GM12878 (cell line): ENCODE measurements around the gene HADH. TPM values are rescaled to one million over a fixed set of nuclear protein-coding genes. Genes with fewer than 3 reads are reported as not detected.

Experiments used
- ATAC-seq: fragments of 200-7000 bp; cut with Tn5 transposase; 3 replicates; pipeline ENCODE4 v1.9.1; 2020; ENCODE audit warnings: mild to moderate bottlenecking, moderate library complexity
- BruUV-seq: library from RNA; stranded (reverse); fragments of 400-500 nt; replicated peaks from 2 replicates; lab custom pipeline; 2021; lab: Mats Ljungman, UMichigan
- CTCF ChIA-PET: fragments of 300-600 bp; sonication (Branson Sonifier 250); formaldehyde crosslinking; extraction: SDS; loops from one replicate; lab custom pipeline; 2021; ENCODE audit warnings: inconsistent platforms; lab: Yijun Ruan, JAX
- POLR2A ChIA-PET: fragments of 350-600 bp; formaldehyde crosslinking; extraction: SDS; loops from one replicate; lab custom pipeline; 2021; ENCODE audit warnings: inconsistent platforms; lab: Charles Lee
- RAD21 ChIA-PET: fragments of 300-600 bp; sonication (Branson Sonifier 250); formaldehyde crosslinking; loops from one replicate; lab custom pipeline; 2023; ENCODE audit warnings: antibody characterized with exemption; ENCODE audit not compliant: unreplicated experiment; lab: Charles Lee
- SMC1A ChIA-PET: fragments of 300-600 bp; sonication (Branson Sonifier 250); formaldehyde crosslinking; loops from one replicate; lab custom pipeline; 2023; ENCODE audit not compliant: unreplicated experiment, uncharacterized antibody; lab: Charles Lee
- DNase-seq: peaks from one replicate; pipeline ENCODE4 v3.0.0-alpha.2; 2011; ENCODE audit warnings: low read depth, low spot score
- FAIRE-seq: peaks from 3 replicates; lab custom pipeline; 2011; peaks lifted over from hg19 to GRCh38; lab: Jason Lieb, UNC
- H2AFZ ChIP-seq: 2 replicates; pipeline ENCODE4 v1.6.0; 2011; ENCODE audit warnings: low read depth, low read length, control low read depth; ENCODE audit not compliant: control insufficient read depth
- H3K27ac ChIP-seq: 2 replicates; pipeline ENCODE4 v1.5.1; 2011; ENCODE audit warnings: control low read depth; ENCODE audit not compliant: control insufficient read depth, insufficient read depth
- H3K27me3 ChIP-seq, 2 experiments: replicated peaks in 1 of 2; 2 replicates each; pipeline versions ENCODE4 v1.6.0 to v1.6.1; 2011; ENCODE audit warnings: low read length in 1 of 2; ENCODE audit not compliant: control insufficient read depth in 2 of 2, insufficient read depth in 2 of 2
- H3K36me3 ChIP-seq, 2 experiments: 2 replicates each; pipeline ENCODE4 v1.5.1; 2011; ENCODE audit warnings: low read length in 1 of 2; ENCODE audit not compliant: control insufficient read depth in 2 of 2, insufficient read depth in 2 of 2
- H3K4me1 ChIP-seq: 2 replicates; pipeline ENCODE4 v1.6.1; 2011; ENCODE audit warnings: mild to moderate bottlenecking, low read length, moderate library complexity, mixed read lengths; ENCODE audit not compliant: control insufficient read depth, insufficient read depth
- H3K4me2 ChIP-seq: 2 replicates; pipeline ENCODE4 v1.6.0; 2011; ENCODE audit warnings: control low read depth; ENCODE audit not compliant: control insufficient read depth, insufficient read depth
- H3K4me3 ChIP-seq: fragments of 200-600 bp; sonication (generic); 2 replicates; pipeline ENCODE4 v1.5.1; 2016
- H3K79me2 ChIP-seq: 2 replicates; pipeline ENCODE4 v1.6.0; 2011; ENCODE audit warnings: low read length; ENCODE audit not compliant: control insufficient read depth, insufficient read depth
- H3K9ac ChIP-seq: 2 replicates; pipeline ENCODE4 v1.8.0; 2011; ENCODE audit warnings: low read length, control low read depth, mixed read lengths; ENCODE audit not compliant: control insufficient read depth, insufficient read depth
- H3K9me3 ChIP-seq: replicated peaks from 3 replicates; pipeline ENCODE4 v1.5.1; 2011; ENCODE audit warnings: mild to moderate bottlenecking, low read length; ENCODE audit not compliant: control insufficient read depth, insufficient read depth
- H4K20me1 ChIP-seq: 2 replicates; pipeline ENCODE4 v1.6.0; 2011; ENCODE audit not compliant: control insufficient read depth, insufficient read depth
- BACH1 ChIP-seq: fragments of 450-650 bp; IDR thresholded peaks from 2 replicates; pipeline ENCODE4 v1.6.1; 2017; ENCODE audit warnings: mild to moderate bottlenecking, borderline replicate concordance
- BCL3 ChIP-seq: IDR thresholded peaks from 2 replicates; pipeline ENCODE4 v1.6.1; 2011; ENCODE audit warnings: borderline replicate concordance, low read depth, mild to moderate bottlenecking, moderate library complexity, low read length; ENCODE audit not compliant: insufficient read depth, poor library complexity, severe bottlenecking
- CBX3 ChIP-seq: fragments of 200-600 bp; sonication (generic); IDR thresholded peaks from 2 replicates; pipeline ENCODE4 v1.6.1; 2016; ENCODE audit warnings: low read depth, borderline replicate concordance
- CEBPZ ChIP-seq: fragments of 150-350 bp; IDR thresholded peaks from 2 replicates; pipeline ENCODE4 v1.6.1; 2016; ENCODE audit warnings: low read depth, low read length
- EED ChIP-seq: sonication (generic); IDR thresholded peaks from 2 replicates; pipeline ENCODE4 v1.6.1; 2016; ENCODE audit warnings: antibody characterized with exemption, low read depth
- HSF1 ChIP-seq: fragments of 150-350 bp; IDR thresholded peaks from 2 replicates; pipeline ENCODE4 v1.6.1; 2014; ENCODE audit warnings: mild to moderate bottlenecking, low read depth, low read length
- PAX8 ChIP-seq: fragments of 450-650 bp; IDR thresholded peaks from 2 replicates; pipeline ENCODE4 v1.6.1; 2017; ENCODE audit warnings: mild to moderate bottlenecking, moderate library complexity
- POLR2A ChIP-seq: IDR thresholded peaks from 2 replicates; pipeline ENCODE4 v1.6.1; 2011; ENCODE audit warnings: low read depth, mild to moderate bottlenecking, low read length
- POU2F2 ChIP-seq: IDR thresholded peaks from 3 replicates; pipeline ENCODE4 v1.6.1; 2011; ENCODE audit warnings: low read depth, mild to moderate bottlenecking, low read length, borderline replicate concordance
- RAD51 ChIP-seq: fragments of 450-650 bp; IDR thresholded peaks from 2 replicates; pipeline ENCODE4 v1.6.1; 2016; ENCODE audit warnings: moderate library complexity, mild to moderate bottlenecking, inconsistent platforms
- SIN3A ChIP-seq: IDR thresholded peaks from 2 replicates; pipeline ENCODE4 v1.6.1; 2012; ENCODE audit warnings: low read depth, low read length, improper control_type of control experiment
- WGBS: methylation state at CpG from one replicate; pipeline ENCODE4 v1.1.6; 2016; ENCODE audit warnings: low lambda C conversion rate; ENCODE audit not compliant: insufficient replicate concordance, insufficient coverage; ENCODE audit errors: missing lambda C conversion rate; 5-methylcytosine and 5-hydroxymethylcytosine counted together
- in situ Hi-C: fragments of 300-500 bp; cut with MboI; formaldehyde crosslinking; loops from 9 replicates; pipeline ENCODE4 v1.14.3; 2018; ENCODE audit warnings: mixed read lengths
- intact Hi-C: fragments of 100-400 bp; cut with micrococcal nuclease; formaldehyde crosslinking; loops from one replicate; pipeline ENCODE4 v1.14.2; 2022; ENCODE audit not compliant: unreplicated experiment
- polyA plus RNA-seq, 11 experiments: library from polyadenylated mRNA; depleted of rRNA in 4 of 11; unstranded in 6 of 11; stranded (reverse) in 5 of 11; fragments of >200 nt; fragmentation: Nextera tagmentation in 4 of 11; fragmentation: Illumina TruSeq in 1 of 11; extraction: Ambion mirVana in 4 of 11; extraction: Trizol in 1 of 11; gene quantifications; 1 replicate in 1 of 11; 2 replicates in 10 of 11; pipeline versions ENCODE4 v1.2.1 to v1.2.3, GENCODE V29; 2011 to 2016; ENCODE audit warnings: inconsistent platforms in 2 of 11, missing spikeins in 2 of 11, low read depth in 1 of 11
- total RNA-seq, 4 experiments: library from RNA; depleted of rRNA in 3 of 4; stranded (reverse); fragments of >200 nt in 3 of 4; fragmentation: Illumina TruSeq in 1 of 4; extraction: Trizol in 1 of 4; gene quantifications; 2 replicates each; pipeline versions ENCODE4 v1.2.1 to v1.2.3, GENCODE V29; 2013 to 2021

The HADH gene
- total and polyA plus RNA-seq, 10 of the 15 experiments (the other 5 are each of a cell fraction or from before 2014, with no cell fraction given): 20.3 to 97.9 (median 76.6) TPM

GRCh38 chr4:108047199-108047598 is 57.5 kb downstream of the HADH start:
- ChIA-PET CTCF (interaction anchor here (0.8 to 1.4 kb wide), 3 partner anchors 9 to 526 kb away, joined by 3 to 4 read pairs (median 3); no protein-coding TSS in a partner anchor), SMC1A (interaction anchor here (0.6 to 2.2 kb wide), 5 partner anchors 10 to 108 kb away, joined by 3 to 9 read pairs (median 4); no protein-coding TSS in a partner anchor), RAD21 (interaction anchor here (0.6 to 1.3 kb wide), 2 partner anchors 17 to 28 kb away, joined by 3 read pairs; no protein-coding TSS in a partner anchor)
- FAIRE-seq (no peak), ATAC-seq (no peak)
- no peaks in the 10 kb centered on the region for H3K27me3 ChIP-seq
- no peaks in the 10 kb centered on the region for H3K4me1 ChIP-seq
- no peak overlapping the region for H3K9ac ChIP-seq
- H3K79me2 ChIP-seq: no peaks in the 10 kb centered on the region
- WGBS: 68% methylated on average over 2 of the region's 2 CpGs
- in situ Hi-C loops: no loop called here
- H4K20me1 ChIP-seq: no peaks in the 10 kb centered on the region
- TF ChIP-seq PAX8: no peak
- TF ChIP-seq HSF1: no peak
- TF ChIP-seq RAD51: no peak
- TF ChIP-seq POLR2A: no peak
- TF ChIP-seq POU2F2: no peak
- TF ChIP-seq, all 136 proteins: peak for 0
- Histone ChIP-seq H3K4me3 (no peak overlapping the region), H3K9me3 (no peaks in the 10 kb centered on the region), H3K36me3 (no peaks in the 10 kb centered on the region), H3K4me2 (no peak overlapping the region), H2AFZ (no peak overlapping the region), H3K27ac (no peak overlapping the region)
- POLR2A ChIA-PET: no interaction called here
- no TSS peak for BruUV-seq
- DNase-seq: no peak
- intact Hi-C loops: no loop called here

GRCh38 chr4:108048157-108048556 is 58.5 kb downstream of the HADH start:
- Histone ChIP-seq H3K4me3 (no peak overlapping the region), H4K20me1 (no peaks in the 10 kb centered on the region), H3K4me2 (no peak overlapping the region), H3K36me3 (no peaks in the 10 kb centered on the region), H3K4me1 (no peaks in the 10 kb centered on the region), H3K27me3 (no peaks in the 10 kb centered on the region), H3K9me3 (no peaks in the 10 kb centered on the region), H3K79me2 (no peaks in the 10 kb centered on the region), H3K9ac (no peak overlapping the region), H2AFZ (no peak overlapping the region), H3K27ac (no peak overlapping the region)
- 80% methylated on average over 6 of the region's 6 CpGs for WGBS
- FAIRE-seq (no peak), ATAC-seq (no peak), DNase-seq (no peak)
- in situ Hi-C loops (no loop called here), intact Hi-C loops (no loop called here)
- ChIA-PET RAD21 (no interaction called here), POLR2A (interaction anchor here (0.5 kb wide), 1 partner anchor 515 kb away, joined by 3 read pairs; no protein-coding TSS in a partner anchor), SMC1A (interaction anchor here (0.7 to 2.2 kb wide), 3 partner anchors 9 to 1334 kb away, joined by 3 to 9 read pairs (median 3); no protein-coding TSS in a partner anchor), CTCF (interaction anchor here (0.9 kb wide), 1 partner anchor 18 kb away, joined by 3 read pairs; no protein-coding TSS in a partner anchor)
- BruUV-seq: no TSS peak
- no peak for TF ChIP-seq SIN3A
- TF ChIP-seq BCL3: no peak
- no peak for TF ChIP-seq CBX3
- TF ChIP-seq CEBPZ: no peak
- TF ChIP-seq EED: no peak
- TF ChIP-seq BACH1: no peak
